ENCODE data around the gene RNU1-4.
"Not testable (repeated sequence)": the region's sequence is repeated elsewhere in the genome, so short reads cannot be mapped to it uniquely, and the experiment has no call there.

- not testable (repeated sequence) for TF ChIP-seq POLR2A (IDR thresholded peaks at IDR 0.05)
- TF ChIP-seq, protein P1, sequence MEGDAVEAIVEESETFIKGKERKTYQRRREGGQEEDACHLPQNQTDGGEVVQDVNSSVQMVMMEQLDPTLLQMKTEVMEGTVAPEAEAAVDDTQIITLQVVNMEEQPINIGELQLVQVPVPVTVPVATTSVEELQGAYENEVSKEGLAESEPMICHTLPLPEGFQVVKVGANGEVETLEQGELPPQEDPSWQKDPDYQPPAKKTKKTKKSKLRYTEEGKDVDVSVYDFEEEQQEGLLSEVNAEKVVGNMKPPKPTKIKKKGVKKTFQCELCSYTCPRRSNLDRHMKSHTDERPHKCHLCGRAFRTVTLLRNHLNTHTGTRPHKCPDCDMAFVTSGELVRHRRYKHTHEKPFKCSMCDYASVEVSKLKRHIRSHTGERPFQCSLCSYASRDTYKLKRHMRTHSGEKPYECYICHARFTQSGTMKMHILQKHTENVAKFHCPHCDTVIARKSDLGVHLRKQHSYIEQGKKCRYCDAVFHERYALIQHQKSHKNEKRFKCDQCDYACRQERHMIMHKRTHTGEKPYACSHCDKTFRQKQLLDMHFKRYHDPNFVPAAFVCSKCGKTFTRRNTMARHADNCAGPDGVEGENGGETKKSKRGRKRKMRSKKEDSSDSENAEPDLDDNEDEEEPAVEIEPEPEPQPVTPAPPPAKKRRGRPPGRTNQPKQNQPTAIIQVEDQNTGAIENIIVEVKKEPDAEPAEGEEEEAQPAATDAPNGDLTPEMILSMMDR (IDR thresholded peaks at IDR 0.05) = not testable (repeated sequence)
Observed at GRCh38 chr1:16781033-16781432, 40.7 kb downstream of the RNU1-4 start.

Data from testis (tissue), 2 donors.